HG03135 (cell line): ENCODE results near the gene KCNJ12.
"Not testable (repeated sequence)": the region's sequence is repeated elsewhere in the genome, so short reads cannot be mapped to it uniquely, and the experiment has no call there.

ENCODE experiments used
- ATAC-seq: cut with Tn5 transposase; IDR thresholded peaks from one replicate; pipeline ENCODE4 v1.9.1; 2021; ENCODE audit warnings: mild to moderate bottlenecking, moderate library complexity; ENCODE audit not compliant: unreplicated experiment

Gene KCNJ12

DNA sequence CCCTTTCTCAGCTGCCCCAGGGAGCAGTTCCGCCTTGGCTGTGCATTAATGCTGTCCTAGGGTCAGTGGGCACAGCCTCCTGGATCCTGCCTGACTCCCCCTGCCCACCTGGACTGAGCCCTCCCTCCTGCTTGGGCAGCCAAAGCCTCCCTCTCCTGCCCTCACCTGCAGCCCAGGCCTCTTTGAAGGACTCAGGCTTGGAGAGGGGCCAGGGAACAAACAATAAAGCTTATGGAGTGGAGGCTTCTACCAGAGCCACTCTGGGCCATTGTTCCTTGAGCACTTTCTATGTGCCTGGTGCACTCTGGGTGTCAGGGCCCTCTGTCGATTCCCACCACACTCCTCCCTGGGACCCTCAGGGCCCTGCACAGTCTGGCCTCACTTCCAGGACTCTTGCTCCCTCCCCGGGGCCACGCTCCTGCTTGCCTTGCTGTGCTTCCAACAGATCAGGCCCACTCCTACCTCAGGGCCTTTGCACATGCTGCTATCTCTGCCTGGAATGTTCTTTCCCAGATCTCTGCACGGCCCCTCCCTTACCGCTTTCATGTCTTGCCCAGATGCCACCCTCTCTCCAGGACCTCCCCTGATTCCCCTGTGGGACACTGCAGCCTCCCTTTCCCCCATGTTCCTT lies 5.0 kb downstream of the KCNJ12 start:
- ATAC-seq: no peak

DNA sequence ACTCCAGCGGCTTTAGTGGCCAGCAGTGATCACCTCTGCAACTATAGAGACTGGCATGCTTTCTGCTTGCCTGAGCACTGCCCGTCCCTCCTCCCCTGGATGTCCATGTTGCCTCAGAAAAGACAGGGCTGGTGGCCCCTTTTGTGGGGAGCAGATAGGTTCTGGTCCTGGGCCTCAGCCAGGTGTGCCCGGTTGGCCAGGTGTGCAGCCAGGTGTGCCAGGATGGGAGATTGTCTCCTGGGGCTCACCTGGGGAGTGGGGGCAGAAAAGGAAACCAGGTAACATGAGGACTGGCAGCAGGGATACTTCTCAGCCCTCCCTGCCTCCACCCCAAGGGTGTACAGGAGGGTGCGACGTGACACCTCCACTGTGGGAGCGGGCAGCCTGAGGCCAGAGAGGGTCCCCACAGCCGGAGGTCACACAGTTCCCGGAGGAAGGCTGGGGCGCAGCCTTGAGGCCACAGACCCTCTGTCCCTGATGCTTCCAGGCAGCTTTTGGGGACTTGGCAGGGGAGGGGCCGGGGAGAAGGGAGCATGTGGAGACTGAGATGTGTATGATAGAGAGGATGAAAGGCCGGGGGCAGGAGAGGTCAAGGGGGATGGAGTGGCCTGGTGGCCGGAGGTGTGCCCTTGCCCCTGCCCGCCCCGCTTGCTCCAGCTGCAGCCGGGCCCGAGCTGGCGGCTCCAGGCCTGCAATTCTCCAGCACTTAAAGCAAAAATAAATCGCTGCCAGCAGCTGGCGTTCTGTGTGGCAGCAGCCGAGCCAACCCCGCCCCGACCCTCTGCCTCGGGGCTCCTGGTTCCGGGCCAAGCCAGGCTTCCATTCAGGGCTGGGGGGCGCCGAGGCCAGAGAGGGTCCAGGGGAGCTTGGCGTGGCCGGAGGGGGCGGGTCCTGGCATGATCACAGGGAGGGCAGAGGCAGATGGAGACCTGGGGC lies 6.7 kb downstream of the KCNJ12 start:
- no peak for ATAC-seq

DNA sequence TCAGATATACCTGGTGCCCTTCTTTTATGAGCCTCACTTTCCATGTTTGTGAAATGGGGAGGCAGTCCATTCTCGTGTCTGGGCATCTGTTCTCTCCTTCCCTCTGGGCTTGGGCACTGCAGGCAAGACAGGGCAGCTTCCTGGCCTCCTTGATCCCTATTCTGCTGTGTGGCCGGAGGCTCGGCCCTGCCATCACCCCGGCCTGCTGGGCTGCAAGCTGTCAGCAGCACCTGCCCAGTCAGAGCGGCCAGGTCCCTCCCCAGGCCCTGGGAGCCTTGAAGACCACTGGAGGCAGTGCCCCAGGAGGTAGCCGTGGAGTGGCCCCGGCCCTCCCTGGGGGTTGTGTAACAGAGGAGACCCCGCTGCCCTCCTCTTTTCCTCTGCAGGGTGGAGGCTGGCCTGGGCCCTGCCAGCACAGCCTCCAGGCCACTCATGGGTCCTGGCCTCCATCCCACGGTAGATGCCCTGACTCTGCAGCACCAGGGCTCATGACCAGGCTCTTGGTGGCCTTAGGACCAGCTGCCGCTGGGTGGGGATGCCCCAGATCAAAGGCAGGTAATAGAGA lies 9.2 kb downstream of the KCNJ12 start:
- no peak for ATAC-seq

DNA sequence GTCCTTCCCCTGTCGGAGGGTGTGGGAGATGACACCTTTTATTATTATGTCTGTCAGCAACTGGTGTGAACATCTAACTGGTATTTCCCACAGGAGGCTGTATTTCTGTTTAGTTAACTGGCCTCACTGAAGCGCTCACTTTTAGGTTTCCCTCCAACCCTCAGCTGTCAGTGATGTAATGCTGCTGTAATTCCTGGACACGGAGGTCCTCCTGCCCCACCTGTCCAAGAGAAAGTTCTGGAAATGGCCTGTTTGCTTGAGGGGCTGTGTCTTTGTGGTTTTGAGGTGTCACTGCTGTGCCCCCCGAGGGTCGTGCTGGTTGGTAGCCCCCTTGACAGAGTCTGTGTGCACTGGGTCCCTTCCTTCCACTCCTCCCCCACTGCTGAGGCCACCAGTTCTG lies 11.5 kb downstream of the KCNJ12 start:
- ATAC-seq: no peak

DNA sequence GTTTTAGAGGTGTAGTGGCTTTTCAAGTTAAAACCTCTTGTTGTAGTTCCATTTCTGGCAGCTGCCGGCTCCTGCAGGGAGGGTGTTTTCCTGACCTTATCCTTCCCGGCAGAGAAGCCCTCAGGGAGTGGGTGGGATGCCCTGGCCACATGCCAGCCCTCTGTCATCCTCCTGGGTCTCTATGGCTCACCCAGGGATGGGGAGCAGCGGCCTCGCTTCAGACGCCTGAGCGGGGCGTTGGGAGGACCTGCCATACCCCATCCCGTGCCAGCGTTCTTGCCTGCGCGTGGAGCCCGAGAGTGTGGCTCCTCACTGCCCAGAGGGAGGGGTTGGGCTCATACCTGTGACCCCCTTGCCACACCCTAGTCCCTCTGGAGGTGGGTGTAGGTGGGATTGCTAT lies 11.9 kb downstream of the KCNJ12 start:
- ATAC-seq: no peak

DNA sequence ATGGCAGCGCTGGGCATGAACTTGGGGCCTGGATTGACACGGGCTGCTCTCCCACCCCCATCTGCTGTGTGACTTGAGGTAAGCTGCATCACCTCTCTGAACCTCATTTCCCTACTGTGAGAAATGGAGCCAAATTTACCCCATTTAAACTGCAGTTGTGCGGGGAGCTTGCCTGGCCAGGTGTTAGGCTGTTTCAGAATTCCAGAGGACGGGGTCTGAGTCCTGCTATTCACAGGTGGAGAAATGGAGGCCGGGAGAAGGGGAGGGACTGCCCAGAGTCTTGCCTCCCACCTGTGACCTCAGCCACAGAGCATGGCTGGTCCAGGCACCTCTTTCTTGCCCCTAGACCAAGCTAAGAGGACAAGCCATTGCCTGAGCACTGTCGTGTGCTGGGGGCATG lies 12.8 kb downstream of the KCNJ12 start:
- ATAC-seq: no peak

DNA sequence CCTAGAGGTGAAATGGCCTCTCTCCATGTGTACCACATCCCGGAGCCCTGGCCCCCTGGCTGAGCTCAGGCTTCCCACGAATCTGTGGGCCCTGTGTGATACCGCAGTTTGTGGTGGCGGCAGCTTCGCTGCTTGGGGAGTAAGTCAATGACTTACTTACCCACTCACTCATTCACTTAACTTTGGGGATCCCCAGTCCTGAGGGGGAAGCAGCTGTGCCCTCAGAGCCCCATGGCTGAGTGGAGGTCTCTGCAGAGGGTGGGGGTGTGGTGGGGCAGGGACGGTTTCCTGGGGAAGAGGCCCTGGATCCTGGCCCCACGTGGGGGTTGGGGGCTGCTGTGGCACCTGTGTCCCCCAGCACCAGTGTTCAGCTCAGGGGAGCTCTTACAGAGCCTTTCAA lies 13.2 kb downstream of the KCNJ12 start:
- ATAC-seq: no peak

DNA sequence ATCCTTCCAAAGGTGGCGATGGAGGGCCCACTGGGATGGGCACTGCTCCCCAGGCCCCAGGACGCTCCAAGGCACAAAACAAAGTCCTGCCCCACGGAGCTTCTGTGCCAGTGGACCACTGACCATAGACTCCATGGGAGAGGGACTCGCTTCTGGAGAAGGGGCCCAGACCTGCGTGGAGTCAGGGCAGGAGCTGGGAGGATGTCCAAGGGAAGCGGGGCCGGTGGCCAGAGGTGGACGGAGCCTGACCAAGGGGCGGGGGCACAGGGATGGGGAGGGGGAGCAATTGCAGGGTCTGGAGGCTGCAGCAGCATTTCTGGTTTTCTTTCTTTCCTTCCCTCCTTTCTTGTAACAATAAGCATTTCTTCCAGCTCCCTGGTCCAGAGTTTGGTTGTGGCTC lies 14.1 kb downstream of the KCNJ12 start:
- no peak for ATAC-seq

DNA sequence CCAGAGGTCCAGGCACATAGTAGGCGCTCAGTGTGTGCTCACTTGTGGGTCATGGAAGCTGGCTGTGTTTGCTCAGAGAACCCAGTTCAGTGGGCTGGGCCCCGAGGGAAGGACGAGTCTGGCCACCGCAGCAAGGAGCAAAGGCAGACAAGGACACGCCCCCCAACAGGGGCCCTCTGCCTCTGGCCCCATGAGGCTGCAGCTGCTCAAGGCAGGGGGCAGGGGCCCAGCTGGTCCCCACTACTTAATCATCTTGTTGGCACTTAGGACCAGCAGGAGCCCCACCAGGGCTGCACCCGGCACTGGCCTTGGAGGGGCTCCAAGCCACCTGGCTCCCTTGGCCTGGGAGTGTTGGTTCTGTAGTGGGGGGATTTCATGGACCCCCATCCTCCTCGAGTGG lies 16.1 kb downstream of the KCNJ12 start:
- no peak for ATAC-seq

DNA sequence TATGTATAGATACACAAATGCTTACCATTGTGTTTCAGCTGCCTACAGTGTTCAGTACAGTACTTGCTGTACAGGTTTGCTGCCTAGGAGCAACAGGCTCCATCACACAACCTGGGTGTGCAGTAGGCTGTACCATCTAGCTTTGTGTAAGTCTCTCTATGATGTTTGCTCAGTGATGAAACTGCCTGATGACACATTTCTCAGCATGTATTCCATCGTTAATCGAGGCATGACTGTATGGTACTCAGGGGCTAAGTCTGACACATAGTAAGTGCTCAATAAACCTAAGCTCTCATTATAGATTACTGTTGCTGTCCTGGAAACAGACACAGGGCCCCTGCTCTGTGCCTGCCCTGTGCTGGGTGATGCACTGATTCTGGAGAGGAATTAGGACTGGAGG lies 18.1 kb downstream of the KCNJ12 start:
- no peak for ATAC-seq

DNA sequence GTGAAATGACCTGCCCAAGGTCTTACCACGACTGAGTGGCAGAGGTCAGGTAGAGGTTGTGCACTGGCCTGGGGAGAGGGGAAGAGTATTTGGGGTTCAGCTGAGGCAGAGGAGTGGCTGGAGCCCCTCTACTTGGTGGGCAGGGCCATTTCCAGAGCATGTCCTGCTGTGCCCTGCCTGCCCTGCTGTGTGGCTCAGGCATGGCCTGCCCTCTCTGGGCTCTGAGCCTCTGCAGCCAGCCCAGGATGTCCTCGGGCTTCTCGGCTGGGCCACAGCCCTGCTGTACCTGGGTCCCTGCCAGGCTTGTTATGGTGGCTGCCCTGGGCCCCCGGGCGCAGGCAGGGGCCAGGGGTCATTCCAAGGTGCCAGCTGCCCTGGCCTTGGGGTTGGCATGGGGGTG lies 19.6 kb downstream of the KCNJ12 start:
- ATAC-seq: no peak

DNA sequence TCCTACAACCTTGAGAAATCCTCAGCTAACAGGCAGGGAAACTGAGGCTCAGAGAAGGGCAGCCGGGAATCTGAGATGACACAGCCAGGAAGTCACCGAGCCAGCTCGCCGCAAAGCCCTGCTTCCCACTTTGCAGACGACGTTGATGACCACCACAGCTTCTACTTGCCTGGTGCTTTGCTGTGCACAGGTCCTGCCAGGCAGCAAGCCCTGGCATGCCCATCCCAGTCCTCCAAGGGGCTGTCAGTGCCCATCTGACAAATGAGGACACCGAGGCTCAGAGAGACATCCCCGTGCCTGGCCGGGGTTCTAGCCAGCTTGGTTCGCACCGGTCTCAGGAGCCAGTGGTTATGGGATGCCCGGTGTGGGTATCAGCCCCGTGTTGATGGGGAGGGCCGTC lies 20.1 kb downstream of the KCNJ12 start:
- no peak for ATAC-seq

DNA sequence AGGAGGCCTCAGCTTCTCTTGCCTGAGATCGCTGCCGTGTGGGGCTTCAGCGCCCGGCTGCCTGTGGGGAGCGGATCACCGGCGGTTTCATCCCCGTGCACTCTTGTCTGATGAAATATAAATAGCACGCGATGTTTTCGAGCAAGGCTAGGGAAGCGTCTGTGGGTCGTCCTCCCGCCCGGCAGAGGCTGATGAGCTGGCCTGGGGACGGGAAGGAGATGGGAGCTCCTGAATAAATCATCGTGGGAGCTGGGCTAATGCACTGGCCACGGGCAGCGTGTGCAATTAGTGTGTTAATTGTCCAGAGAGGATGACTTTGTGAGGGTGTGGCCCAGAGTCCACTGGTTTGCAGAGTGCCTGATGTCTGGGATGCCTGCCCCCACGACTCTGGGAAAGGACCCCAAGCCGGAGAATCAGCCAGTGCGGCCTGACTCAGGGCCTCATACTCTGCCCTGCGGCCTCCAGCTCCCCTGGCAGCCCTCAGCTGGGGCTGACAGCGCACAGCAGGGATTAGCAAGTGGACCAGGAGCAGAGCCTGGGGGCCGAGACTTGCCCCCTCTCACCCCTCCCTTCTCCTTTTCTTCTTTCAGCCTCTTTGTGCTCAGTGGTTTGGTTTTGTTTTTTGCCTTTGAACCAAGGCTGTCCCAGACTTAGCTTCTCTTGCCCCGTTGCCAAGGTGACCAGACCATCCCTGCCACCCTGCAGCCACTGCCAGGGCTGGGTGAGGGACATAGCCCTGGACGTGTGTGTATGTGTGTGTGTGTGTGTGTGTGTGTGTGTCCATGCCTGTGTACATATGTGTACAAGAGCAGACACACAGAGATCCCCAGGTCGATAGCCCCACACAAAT lies 21.4 kb downstream of the KCNJ12 start:
- no peak for ATAC-seq

DNA sequence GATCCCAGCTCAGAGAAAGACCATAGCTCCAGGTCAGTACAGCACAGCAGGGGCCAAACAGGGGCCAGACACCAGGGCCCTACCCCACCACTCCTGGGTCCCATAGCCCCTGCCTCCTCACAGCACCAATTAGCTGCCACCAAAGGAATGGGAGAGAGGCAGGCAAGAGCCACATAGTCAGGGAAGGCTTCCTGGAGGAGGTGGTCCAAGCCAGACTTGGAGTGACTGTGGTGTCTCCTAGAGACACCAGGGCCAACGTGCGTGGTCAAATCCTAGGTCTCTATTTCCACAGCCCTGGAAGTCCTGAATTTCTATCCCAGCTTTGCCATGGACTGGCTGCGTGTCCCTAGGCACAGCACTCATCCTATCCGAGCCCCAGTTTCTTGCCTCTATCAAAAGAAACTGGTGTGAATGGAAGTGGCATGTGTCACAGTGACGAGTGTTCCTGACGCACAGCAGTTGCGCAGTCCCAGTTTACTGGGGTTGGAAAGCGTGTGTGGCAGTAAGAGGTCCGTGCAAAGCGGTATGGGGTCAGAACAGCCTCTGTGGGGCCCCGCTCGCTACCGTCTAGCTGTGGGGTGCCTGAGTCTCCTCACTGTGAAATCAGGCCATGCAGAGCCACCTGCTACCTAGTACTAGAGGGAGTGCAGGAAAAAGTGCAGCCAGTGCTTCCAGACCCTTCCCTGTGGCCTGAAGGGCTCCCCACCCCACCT lies 23.5 kb downstream of the KCNJ12 start:
- no peak for ATAC-seq

DNA sequence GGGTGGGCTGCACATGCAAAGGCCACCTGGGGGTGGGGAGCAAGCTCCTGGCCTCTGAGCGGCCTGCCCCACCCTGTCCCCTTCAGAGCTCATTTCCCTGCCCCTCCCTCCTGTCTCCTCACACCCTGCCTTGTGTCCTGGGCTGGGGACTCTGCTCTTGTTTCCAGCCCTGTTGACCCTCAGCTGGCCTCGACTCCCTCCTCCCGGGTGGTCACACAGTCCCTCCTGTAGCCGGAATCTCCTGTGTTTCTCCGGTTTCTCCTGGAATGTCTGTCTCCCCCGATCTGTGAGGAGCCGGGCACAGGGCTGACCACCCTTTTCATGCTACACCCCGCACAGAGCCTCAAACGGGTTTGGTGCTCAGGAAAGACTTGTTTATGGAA lies 24.0 kb downstream of the KCNJ12 start:
- not testable (repeated sequence) for ATAC-seq

DNA sequence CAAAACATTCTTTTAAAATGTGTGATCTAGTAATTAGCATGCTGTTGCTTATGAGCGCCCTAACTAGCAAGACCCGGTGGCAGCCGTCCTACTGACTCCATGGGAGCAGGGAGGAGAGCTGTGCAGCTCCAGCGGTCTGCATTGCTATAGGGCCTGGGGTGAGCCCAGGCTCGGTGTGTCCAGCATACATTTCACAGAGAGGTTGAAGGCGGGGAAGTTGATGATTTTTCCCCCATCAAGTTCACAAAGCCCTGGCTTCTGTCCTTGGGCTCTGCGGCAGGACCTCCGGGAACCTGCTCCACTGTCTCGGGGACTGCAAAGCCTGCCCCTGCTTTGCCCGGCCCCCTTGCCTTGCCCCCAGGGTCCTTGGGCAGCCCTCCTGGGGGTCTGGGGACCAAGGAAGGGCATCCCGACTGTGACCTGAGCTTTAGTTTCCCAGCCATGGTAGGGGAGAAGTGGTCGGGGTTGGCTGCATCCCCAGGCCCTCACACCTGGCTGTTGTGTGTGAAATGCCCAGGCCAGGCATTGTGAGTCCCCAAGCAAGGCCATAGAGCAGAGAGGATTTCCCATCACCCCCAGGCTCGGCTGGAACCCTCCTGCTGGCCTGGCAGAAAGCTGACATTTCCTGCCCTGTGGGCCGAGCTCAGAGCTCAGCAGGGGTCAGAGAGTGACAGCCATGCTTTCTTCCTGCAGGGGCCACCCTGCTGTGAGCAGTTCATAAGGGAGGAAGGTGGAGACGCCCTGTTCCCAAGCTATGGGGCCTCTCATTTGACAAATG lies 24.8 kb downstream of the KCNJ12 start:
- no peak for ATAC-seq

DNA sequence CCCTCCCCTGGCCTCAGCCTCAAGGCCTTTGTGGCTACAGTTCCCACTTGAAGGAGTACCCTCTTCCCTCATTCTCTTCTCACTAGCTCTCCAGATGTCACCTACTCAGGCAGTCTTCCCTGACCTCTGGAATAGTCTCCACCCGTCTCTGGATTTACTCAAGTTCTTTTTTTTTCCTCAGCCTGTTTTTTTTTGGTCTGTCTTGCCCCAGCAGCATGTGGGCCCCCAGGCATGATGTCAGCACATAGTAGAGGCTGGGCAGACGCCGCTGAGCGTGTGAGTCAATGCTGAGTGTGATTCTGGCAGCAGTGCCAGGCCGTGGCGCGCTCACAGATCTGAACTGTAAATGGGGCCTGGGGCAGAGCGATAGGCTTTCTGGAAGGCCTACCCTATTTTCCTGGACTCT lies 26.0 kb downstream of the KCNJ12 start:
- not testable (repeated sequence) for ATAC-seq

DNA sequence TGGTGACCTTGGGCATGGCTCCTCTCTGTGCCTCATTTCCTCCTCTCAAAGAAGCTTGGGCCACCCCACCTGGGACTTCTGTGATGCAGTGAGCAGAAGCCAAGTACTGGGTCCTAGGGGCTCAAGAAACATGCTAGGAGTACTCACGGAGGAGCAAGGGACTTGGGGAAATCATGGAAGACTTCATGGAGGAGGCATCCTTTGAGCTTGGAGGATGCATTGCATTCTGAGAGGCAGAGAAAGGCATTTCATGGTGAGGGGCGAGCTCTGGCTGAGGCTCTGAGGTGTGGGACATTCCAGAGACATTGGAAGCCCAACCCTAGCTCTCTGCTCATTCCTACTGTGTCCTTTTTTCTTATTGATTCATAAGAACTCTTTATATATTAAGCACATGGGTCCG lies 26.8 kb downstream of the KCNJ12 start:
- not testable (repeated sequence) for ATAC-seq

DNA sequence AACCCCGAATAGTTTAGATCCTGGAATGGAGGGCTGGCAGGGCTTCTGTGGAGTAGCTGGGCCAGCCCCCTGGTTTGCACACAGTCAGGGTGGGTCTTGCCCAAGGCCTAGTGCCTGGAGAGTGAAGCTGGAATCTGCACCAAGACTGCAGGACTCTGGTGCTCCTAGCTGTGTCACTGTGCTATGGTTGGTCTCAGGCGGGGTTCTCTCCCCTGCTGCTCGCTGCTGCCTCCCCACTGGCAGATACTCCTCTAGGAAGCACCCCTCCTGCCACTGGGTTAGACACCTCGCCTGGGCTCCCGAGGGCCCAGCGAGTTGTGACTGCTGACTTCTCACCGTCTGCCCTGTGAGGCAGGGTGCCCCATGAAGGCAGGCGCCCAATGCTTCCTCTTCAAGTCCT lies 27.9 kb downstream of the KCNJ12 start:
- not testable (repeated sequence) for ATAC-seq

DNA sequence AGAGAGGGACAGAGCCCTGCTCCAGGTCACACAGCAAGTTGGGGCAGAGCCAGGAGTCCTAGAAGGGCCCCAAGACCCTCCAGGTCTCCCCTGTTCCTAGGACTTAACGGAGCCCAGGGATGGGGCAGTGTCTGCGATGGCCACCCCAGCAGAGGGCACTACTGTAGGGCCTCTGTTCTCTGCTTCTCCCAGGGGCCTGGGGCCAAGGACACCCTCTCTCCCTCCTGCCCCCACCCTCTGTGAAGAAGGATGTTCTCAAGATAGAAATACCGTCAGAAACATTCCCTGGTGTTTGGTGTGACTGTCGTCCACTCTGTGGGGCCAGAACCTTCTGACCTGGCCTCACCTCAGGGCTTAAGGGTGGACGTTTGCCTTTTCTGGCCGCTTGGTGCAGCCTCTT lies 28.4 kb downstream of the KCNJ12 start:
- ATAC-seq: not testable (repeated sequence)
